HL-60 (cell line): ENCODE results near the gene NAP1L4.

Experiments used
- DNase-seq, 2 experiments: peaks; one replicate each; pipeline ENCODE4 v3.0.0-alpha.2; 2010 to 2020; ENCODE audit warnings: low read depth in 1 of 2, low spot score in 1 of 2
- H3K27ac ChIP-seq: fragments of 250-450 bp; sonication (Bioruptor Pico); replicated peaks from 2 replicates; pipeline ENCODE4 v1.5.1; 2020; ENCODE audit warnings: mild to moderate bottlenecking, moderate library complexity
- H3K27me3 ChIP-seq: fragments of 250-450 bp; sonication (Bioruptor Pico); 2 replicates; pipeline ENCODE4 v1.5.1; 2021; ENCODE audit warnings: mild to moderate bottlenecking, moderate library complexity; ENCODE audit not compliant: insufficient read depth, poor library complexity, severe bottlenecking
- H3K4me3 ChIP-seq: replicated peaks from 2 replicates; pipeline ENCODE4 v1.5.1; 2011; ENCODE audit warnings: mild to moderate bottlenecking, control low read depth, low read length; ENCODE audit not compliant: insufficient read depth
- GABPA ChIP-seq: IDR thresholded peaks from 2 replicates; pipeline ENCODE4 v1.6.1; 2012; ENCODE audit warnings: low read depth
- POLR2AphosphoS5 ChIP-seq: IDR thresholded peaks from 2 replicates; pipeline ENCODE4 v1.6.1; 2012; ENCODE audit warnings: low read depth
- SPI1 ChIP-seq: IDR thresholded peaks from 2 replicates; pipeline ENCODE4 v1.6.1; 2012; ENCODE audit warnings: low read depth, mild to moderate bottlenecking, borderline replicate concordance
- TF ChIP-seq, protein P1 (sequence below): IDR thresholded peaks from one replicate; pipeline ENCODE4 v1.5.1; 2011; ENCODE audit warnings: low read length, control low read depth, inconsistent platforms; ENCODE audit not compliant: insufficient read depth
- TF ChIP-seq, protein P2 (sequence below): IDR thresholded peaks from 2 replicates; pipeline ENCODE4 v1.6.1; 2012; ENCODE audit warnings: low read depth; ENCODE audit not compliant: insufficient replicate concordance

The NAP1L4 gene

DNA sequence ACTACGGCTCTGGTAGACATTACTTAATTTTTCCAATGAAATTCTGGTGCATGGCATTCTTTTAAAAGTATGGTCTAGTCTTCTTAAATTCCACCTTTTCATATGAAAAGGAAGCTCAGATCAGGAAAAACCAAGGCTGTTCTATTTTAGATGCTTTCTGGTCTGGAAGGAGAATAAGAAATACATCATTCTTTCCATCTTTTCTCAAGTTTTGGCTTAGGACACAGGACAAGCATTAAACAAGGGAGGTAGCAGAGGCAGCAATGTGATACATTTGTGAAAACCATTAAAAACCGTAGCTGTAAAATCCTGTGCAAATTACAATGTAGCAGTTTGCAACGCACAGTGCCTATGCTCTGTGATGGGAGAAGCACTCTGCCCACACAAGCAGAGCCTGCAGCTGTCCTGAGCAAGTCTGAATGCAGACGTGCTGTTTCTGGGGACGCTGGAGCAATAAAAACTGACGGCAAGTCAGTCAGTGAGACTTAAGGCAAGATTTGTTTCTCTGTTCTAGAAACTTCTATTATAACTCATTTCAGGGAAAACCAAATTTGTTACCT lies 23.7 kb downstream of the NAP1L4 start:
- DNase-seq: no peak
- no peaks in the 10 kb centered on the region for H3K27me3 ChIP-seq
- TF ChIP-seq SPI1 (no peak), POLR2AphosphoS5 (no peak), GABPA (no peak)
- TF ChIP-seq, protein P1, sequence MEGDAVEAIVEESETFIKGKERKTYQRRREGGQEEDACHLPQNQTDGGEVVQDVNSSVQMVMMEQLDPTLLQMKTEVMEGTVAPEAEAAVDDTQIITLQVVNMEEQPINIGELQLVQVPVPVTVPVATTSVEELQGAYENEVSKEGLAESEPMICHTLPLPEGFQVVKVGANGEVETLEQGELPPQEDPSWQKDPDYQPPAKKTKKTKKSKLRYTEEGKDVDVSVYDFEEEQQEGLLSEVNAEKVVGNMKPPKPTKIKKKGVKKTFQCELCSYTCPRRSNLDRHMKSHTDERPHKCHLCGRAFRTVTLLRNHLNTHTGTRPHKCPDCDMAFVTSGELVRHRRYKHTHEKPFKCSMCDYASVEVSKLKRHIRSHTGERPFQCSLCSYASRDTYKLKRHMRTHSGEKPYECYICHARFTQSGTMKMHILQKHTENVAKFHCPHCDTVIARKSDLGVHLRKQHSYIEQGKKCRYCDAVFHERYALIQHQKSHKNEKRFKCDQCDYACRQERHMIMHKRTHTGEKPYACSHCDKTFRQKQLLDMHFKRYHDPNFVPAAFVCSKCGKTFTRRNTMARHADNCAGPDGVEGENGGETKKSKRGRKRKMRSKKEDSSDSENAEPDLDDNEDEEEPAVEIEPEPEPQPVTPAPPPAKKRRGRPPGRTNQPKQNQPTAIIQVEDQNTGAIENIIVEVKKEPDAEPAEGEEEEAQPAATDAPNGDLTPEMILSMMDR: no peak
- TF ChIP-seq, protein P2, sequence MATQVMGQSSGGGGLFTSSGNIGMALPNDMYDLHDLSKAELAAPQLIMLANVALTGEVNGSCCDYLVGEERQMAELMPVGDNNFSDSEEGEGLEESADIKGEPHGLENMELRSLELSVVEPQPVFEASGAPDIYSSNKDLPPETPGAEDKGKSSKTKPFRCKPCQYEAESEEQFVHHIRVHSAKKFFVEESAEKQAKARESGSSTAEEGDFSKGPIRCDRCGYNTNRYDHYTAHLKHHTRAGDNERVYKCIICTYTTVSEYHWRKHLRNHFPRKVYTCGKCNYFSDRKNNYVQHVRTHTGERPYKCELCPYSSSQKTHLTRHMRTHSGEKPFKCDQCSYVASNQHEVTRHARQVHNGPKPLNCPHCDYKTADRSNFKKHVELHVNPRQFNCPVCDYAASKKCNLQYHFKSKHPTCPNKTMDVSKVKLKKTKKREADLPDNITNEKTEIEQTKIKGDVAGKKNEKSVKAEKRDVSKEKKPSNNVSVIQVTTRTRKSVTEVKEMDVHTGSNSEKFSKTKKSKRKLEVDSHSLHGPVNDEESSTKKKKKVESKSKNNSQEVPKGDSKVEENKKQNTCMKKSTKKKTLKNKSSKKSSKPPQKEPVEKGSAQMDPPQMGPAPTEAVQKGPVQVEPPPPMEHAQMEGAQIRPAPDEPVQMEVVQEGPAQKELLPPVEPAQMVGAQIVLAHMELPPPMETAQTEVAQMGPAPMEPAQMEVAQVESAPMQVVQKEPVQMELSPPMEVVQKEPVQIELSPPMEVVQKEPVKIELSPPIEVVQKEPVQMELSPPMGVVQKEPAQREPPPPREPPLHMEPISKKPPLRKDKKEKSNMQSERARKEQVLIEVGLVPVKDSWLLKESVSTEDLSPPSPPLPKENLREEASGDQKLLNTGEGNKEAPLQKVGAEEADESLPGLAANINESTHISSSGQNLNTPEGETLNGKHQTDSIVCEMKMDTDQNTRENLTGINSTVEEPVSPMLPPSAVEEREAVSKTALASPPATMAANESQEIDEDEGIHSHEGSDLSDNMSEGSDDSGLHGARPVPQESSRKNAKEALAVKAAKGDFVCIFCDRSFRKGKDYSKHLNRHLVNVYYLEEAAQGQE: no peak
- no peak overlapping the region for H3K4me3 ChIP-seq
- no peak overlapping the region for H3K27ac ChIP-seq

DNA sequence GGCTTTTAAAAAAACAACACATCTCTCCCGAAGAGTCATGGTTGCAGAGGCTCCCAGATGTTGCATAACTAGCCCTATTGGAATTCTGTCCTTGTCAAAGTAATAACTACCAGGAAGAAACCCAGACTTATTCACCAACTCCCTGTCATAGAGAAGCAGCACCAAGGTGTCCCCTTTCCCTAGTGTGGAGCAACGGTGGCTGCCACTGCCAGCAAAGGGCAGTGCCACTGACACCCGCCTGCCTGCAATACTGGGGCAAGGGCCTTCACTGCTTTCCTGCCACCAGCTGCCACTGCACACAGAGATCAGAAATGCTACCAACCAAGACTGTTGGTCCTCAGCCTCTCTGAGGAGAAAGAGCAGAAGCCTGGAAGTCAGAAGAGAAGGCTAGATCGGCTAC lies 27.3 kb downstream of the NAP1L4 start:
- Histone ChIP-seq H3K27me3 (no peaks in the 10 kb centered on the region), H3K27ac (no peak overlapping the region), H3K4me3 (no peak overlapping the region)
- DNase-seq: no peak
- TF ChIP-seq, protein P2: no peak
- no peak for TF ChIP-seq GABPA
- TF ChIP-seq SPI1: no peak
- TF ChIP-seq POLR2AphosphoS5: 0 out of 2 replicates have a peak, but pooled peaks have one; percentile 19
- TF ChIP-seq, protein P1: no peak

DNA sequence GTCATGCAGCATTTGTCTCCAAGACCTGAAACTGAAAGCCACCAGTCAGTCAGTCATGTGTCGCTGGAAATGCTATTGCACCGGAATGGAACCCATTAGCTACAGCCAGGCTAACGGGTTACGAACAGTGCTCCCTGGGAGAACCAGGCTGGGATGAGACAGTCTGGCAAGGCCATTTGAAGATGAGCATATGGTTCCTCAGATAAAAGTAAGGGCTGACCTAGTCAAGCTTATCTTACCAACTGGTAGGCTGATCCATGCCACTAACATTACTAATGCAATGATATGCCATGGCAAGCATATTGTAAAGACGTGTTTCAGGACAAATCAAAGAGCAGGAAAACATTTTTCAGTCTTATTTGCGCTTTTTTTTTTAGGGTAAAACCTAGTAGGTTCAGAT lies 28.4 kb downstream of the NAP1L4 start:
- no peak for TF ChIP-seq POLR2AphosphoS5
- TF ChIP-seq, protein P1: no peak
- TF ChIP-seq, protein P2: no peak
- TF ChIP-seq SPI1: no peak
- TF ChIP-seq GABPA: no peak
- Histone ChIP-seq H3K27me3 (no peaks in the 10 kb centered on the region), H3K27ac (no peak overlapping the region), H3K4me3 (no peak overlapping the region)
- no peak for DNase-seq
